Germinal center (tissue), 1 donor: ENCODE results near the gene ABI1.

Experiments
- DNase-seq: peaks from one replicate; pipeline ENCODE4 v3.0.0; 2012; ENCODE audit warnings: mixed read lengths, low spot score

The ABI1 gene

GRCh38 chr10:26770069-26770468, 90.7 kb downstream of the ABI1 start:
- DNase-seq = no peak

- no peak for DNase-seq
Observed at GRCh38 chr10:26765549-26765948, 95.2 kb downstream of the ABI1 start.

GRCh38 chr10:26759008-26759407, 101.8 kb downstream of the ABI1 start:
- DNase-seq = no peak

GRCh38 chr10:26755443-26755903, 105.3 kb downstream of the ABI1 start:
- peak; percentile 54 for DNase-seq

GRCh38 chr10:26746061-26746460, 114.7 kb downstream of the ABI1 start:
- DNase-seq = no peak

- DNase-seq = no peak
Observed at GRCh38 chr10:26743841-26744240, 116.9 kb downstream of the ABI1 start.

- DNase-seq = no peak
Observed at GRCh38 chr10:26743091-26743490, 117.7 kb downstream of the ABI1 start.

- no peak for DNase-seq
Observed at GRCh38 chr10:26741368-26741767, 119.4 kb downstream of the ABI1 start.

GRCh38 chr10:26739071-26739631, 121.6 kb downstream of the ABI1 start:
- peak; percentile 63 for DNase-seq

GRCh38 chr10:26738301-26738911, 122.4 kb downstream of the ABI1 start:
- peak; percentile 10 for DNase-seq

- DNase-seq = peak; percentile 76
Observed at GRCh38 chr10:26737730-26738129, 123.0 kb downstream of the ABI1 start.

- no peak for DNase-seq
Observed at GRCh38 chr10:26735435-26735834, 125.3 kb downstream of the ABI1 start.

- DNase-seq = no peak
Observed at GRCh38 chr10:26733750-26734568, 126.8 kb downstream of the ABI1 start.

- peak; percentile 43 for DNase-seq
Observed at GRCh38 chr10:26730552-26730951, 130.2 kb downstream of the ABI1 start.

- no peak for DNase-seq
Observed at GRCh38 chr10:26729395-26729794, 131.4 kb downstream of the ABI1 start.

GRCh38 chr10:26728957-26729356, 131.8 kb downstream of the ABI1 start:
- DNase-seq = no peak

GRCh38 chr10:26727005-26727404, 133.8 kb downstream of the ABI1 start:
- DNase-seq = no peak

- DNase-seq = peak; percentile 71
Observed at GRCh38 chr10:26725837-26726727, 134.7 kb downstream of the ABI1 start.

GRCh38 chr10:26723016-26723415, 137.7 kb downstream of the ABI1 start:
- no peak for DNase-seq

GRCh38 chr10:26721561-26721960, 139.2 kb downstream of the ABI1 start:
- no peak for DNase-seq

- DNase-seq = no peak
Observed at GRCh38 chr10:26717476-26717875, 143.3 kb downstream of the ABI1 start.

GRCh38 chr10:26715137-26715487, 145.6 kb downstream of the ABI1 start:
- no peak for DNase-seq
